Forelimb muscle (tissue), 1 donor: Measurements from ENCODE around the gene SGCE. TPM values are rescaled to one million over a fixed set of nuclear protein-coding genes. Genes with fewer than 3 reads are reported as not detected.

Experiments
- DNase-seq: peaks from one replicate; pipeline ENCODE4 v3.0.0-alpha.2; 2013; ENCODE audit warnings: low read depth
- polyA plus RNA-seq: library from polyadenylated mRNA; unstranded; fragments of 120-200 nt; gene quantifications from one replicate; pipeline ENCODE4 v1.2.1, GENCODE V29; 2013; ENCODE audit not compliant: insufficient read length

The SGCE gene
- polyA plus RNA-seq, 1 donor: 146 TPM

DNA sequence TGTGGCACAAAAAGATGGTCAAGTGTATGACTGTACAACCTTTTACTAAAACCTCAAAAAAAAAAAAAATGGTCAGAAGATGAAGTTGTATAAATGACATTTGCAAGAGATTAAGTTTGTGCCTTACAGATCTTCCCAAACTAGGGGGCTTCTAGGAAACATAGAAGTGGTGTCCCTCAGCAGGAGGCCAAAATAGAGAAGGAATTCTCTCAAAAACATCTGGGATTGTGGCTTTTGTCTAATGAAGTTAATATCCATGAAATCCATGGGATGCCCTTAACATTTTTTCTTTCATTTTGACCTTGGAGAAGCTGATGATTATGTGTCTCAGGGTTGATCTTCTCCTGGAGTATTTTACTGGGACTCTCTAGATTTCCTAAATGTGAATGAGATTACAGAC lies 84.1 kb downstream of the SGCE start:
- DNase-seq: no peak

GRCh38 chr7:94567396-94567795 lies 88.5 kb downstream of the SGCE start:
- no peak for DNase-seq

GRCh38 chr7:94565247-94565894 lies 90.6 kb downstream of the SGCE start:
- no peak for DNase-seq

- no peak for DNase-seq
These were observed 93.4 kb downstream of the SGCE start for GRCh38 chr7:94562525-94562924.

- no peak for DNase-seq
These were observed 94.0 kb downstream of the SGCE start for GRCh38 chr7:94561841-94562514.

GRCh38 chr7:94559972-94560371 lies 96.0 kb downstream of the SGCE start:
- no peak for DNase-seq

DNA sequence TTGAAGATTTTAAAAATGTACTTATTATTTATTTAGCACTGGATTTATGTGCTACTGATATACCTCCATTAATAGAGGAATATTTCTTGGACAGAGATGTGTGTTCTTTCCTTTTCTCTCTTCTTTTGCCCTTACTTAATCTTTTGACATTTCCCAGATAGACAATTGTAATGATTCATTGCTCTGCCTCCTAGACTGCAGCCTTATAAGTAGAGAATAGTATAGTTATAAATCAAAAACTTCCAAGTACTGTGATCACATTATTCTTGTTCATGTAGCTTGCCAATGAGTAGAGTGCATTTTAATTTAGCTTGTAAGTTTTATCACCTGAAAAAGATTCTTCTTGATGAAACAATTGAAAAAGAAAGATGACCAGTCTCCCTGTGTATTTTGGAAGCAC lies 98.7 kb downstream of the SGCE start:
- DNase-seq: no peak

GRCh38 chr7:94556028-94556427 lies 99.9 kb downstream of the SGCE start:
- DNase-seq: no peak

GRCh38 chr7:94547126-94547525 lies 108.8 kb downstream of the SGCE start:
- DNase-seq: no peak

- no peak for DNase-seq
These were observed 115.5 kb downstream of the SGCE start for GRCh38 chr7:94540428-94540827.

Other genes starting within 250 kb of the SGCE start
- gene CASD1, start 146.3 kb downstream of the SGCE start, polyA plus RNA-seq: 61.7 TPM